Right lobe of liver (tissue), 4 donors: ENCODE measurements around the gene GALNT2.

Experiments
- CTCF ChIP-seq, 4 donors: fragments of 200-600 bp in 3 of 4; fragments of 450-650 bp in 1 of 4; IDR thresholded peaks; one replicate each; pipeline versions ENCODE4 v1.5.1 to v1.8.0; 2016 to 2022; ENCODE audit warnings: antibody characterized with exemption in 4 of 4, mild to moderate bottlenecking in 2 of 4
- POLR2A ChIP-seq: fragments of 450-650 bp; IDR thresholded peaks from one replicate; pipeline ENCODE4 v1.6.1; 2017; ENCODE audit warnings: antibody characterized with exemption, mild to moderate bottlenecking
- donor health status: DM: no; HTN: no; CAD: no.
- donor health status: DM: no; HTN: no; CAD: no.
- donor health status: DM: no; HTN: yes; CAD: no.

DNA sequence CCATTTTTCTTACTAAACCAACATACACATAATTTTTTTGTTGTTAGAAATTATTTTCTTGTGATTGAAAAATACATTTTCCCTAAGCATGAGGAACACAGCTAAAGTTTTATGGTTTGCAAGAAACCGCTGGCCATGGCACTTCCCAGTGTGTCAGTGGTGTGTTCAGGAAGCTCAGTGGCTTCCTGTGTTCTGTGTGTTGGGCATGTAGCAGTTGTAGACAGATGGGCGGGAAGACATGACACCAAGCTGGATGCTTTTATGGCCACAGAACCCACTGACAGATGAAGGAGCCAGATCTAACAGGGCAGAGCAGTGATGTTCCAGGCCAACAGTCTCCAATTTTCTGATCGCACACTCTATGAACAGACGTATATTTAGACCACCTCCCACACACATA, 119.8 kb downstream of the GALNT2 start:
- TF ChIP-seq CTCF (IDR thresholded peaks at IDR 0.05) (no peak), POLR2A (no peak)
